SJCRH30 (cell line): ENCODE data around the gene MIGA2. TPM values are rescaled to one million over a fixed set of nuclear protein-coding genes. Genes with fewer than 3 reads are reported as not detected.

Experiments
- DNase-seq, 2 experiments: peaks; one replicate each; pipeline ENCODE4 v3.0.0-alpha.2; 2015 to 2020
- H3K27ac ChIP-seq: fragments of 250-450 bp; sonication (Bioruptor Pico); 2 replicates; pipeline ENCODE4 v1.5.1; 2020; ENCODE audit warnings: mild to moderate bottlenecking, moderate library complexity
- H3K27me3 ChIP-seq: fragments of 250-450 bp; sonication (Bioruptor Pico); 2 replicates; pipeline ENCODE4 v1.5.1; 2020; ENCODE audit warnings: mild to moderate bottlenecking, moderate library complexity
- H3K36me3 ChIP-seq: fragments of 250-450 bp; sonication (Bioruptor Pico); 2 replicates; pipeline ENCODE4 v1.5.1; 2020; ENCODE audit warnings: mild to moderate bottlenecking, moderate library complexity
- H3K4me1 ChIP-seq: fragments of 250-450 bp; sonication (Bioruptor Pico); 2 replicates; pipeline ENCODE4 v1.5.1; 2020; ENCODE audit warnings: mild to moderate bottlenecking, moderate library complexity
- H3K4me3 ChIP-seq: fragments of 250-450 bp; sonication (Bioruptor Pico); 2 replicates; pipeline ENCODE4 v1.5.1; 2020; ENCODE audit warnings: mild to moderate bottlenecking, moderate library complexity
- H3K9me3 ChIP-seq: fragments of 250-450 bp; sonication (Bioruptor Pico); replicated peaks from 2 replicates; pipeline ENCODE4 v1.5.1; 2020; ENCODE audit warnings: mild to moderate bottlenecking, moderate library complexity
- total RNA-seq: library from RNA; depleted of rRNA; stranded (reverse); fragments of >200 nt; shearing (Covaris generic); gene quantifications from 2 replicates; pipeline ENCODE4 v1.2.3, GENCODE V29; 2014

Gene MIGA2
- total RNA-seq, 1 experiment from 2014 or later: 32.5 TPM

GRCh38 chr9:129081388-129081904, 45.0 kb downstream of the MIGA2 start:
- Histone ChIP-seq H3K9me3 (no peaks in the 10 kb centered on the region), H3K4me3 (peak overlapping the region; percentile 85), H3K36me3 (peaks cover 16% of the 10 kb centered on the region), H3K4me1 (0 out of 2 replicates have a peak, but pooled peaks cover 3% of the 10 kb centered on the region), H3K27ac (peak overlapping the region; percentile 55), H3K27me3 (no peaks in the 10 kb centered on the region)
- DNase-seq: no peak

DNA sequence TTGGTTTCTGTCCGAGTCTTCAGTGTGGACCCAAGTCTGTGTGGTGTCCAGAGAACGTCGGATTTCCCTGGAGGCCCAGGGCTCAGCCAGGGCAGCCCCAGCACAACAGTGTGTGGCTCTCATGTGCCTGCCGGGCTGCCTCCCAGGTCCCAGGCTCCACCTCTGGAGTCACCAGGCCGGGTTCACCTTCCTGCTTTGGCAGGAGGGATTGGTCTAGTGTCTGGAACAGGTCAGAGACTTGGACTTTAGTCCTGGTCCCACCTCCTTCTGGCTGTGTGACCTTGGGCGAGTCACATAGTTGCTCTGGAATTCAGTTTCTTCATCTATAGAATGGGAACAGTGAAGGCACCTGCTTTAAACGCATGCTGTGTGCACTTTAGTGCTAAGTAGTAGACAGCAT, 47.7 kb downstream of the MIGA2 start:
- Histone ChIP-seq H3K4me1 (0 out of 2 replicates have a peak, but pooled peaks cover 3% of the 10 kb centered on the region), H3K27ac (no peak overlapping the region), H3K9me3 (no peaks in the 10 kb centered on the region), H3K27me3 (no peaks in the 10 kb centered on the region), H3K36me3 (peaks cover 24% of the 10 kb centered on the region), H3K4me3 (no peak overlapping the region)
- no peak for DNase-seq

DNA sequence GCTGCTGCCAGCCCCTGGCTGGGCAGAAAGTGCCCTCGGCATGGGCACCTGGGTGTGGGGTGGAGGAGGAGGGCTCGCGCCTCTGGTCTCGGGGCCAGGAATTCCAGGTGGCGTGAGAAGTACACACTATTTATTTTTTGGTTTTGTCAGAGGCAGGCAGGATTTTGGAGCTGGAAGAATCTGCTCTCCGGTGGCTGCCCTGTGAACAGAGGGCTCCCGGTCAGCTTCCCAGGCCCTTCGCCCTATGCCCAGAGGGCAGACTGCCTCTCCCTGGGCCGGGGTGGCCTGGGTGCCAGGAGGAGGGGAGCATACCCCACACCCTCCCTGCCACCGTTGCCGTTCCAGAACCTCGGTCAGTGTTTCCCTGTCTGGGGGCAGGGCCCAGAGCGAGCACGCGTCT, 52.8 kb downstream of the MIGA2 start:
- Histone ChIP-seq H3K36me3 (peaks cover 24% of the 10 kb centered on the region), H3K27ac (no peak overlapping the region), H3K9me3 (no peaks in the 10 kb centered on the region), H3K27me3 (no peaks in the 10 kb centered on the region), H3K4me3 (no peak overlapping the region), H3K4me1 (no peaks in the 10 kb centered on the region)
- no peak for DNase-seq

- no peaks in the 10 kb centered on the region for H3K27me3 ChIP-seq
- no peak overlapping the region for H3K27ac ChIP-seq
- DNase-seq: no peak
- H3K4me1 ChIP-seq: no peaks in the 10 kb centered on the region
- H3K9me3 ChIP-seq: no peaks in the 10 kb centered on the region
- H3K36me3 ChIP-seq: peaks cover under 1% of the 10 kb centered on the region
- no peak overlapping the region for H3K4me3 ChIP-seq
These were observed 57.4 kb downstream of the MIGA2 start for GRCh38 chr9:129093602-129094386.

GRCh38 chr9:129094387-129095169, 58.2 kb downstream of the MIGA2 start:
- Histone ChIP-seq H3K27me3 (no peaks in the 10 kb centered on the region), H3K27ac (no peak overlapping the region), H3K4me3 (no peak overlapping the region), H3K36me3 (no peaks in the 10 kb centered on the region; the same call in 1 of the 2 replicates), H3K4me1 (no peaks in the 10 kb centered on the region), H3K9me3 (no peaks in the 10 kb centered on the region)
- DNase-seq: no peak

DNA sequence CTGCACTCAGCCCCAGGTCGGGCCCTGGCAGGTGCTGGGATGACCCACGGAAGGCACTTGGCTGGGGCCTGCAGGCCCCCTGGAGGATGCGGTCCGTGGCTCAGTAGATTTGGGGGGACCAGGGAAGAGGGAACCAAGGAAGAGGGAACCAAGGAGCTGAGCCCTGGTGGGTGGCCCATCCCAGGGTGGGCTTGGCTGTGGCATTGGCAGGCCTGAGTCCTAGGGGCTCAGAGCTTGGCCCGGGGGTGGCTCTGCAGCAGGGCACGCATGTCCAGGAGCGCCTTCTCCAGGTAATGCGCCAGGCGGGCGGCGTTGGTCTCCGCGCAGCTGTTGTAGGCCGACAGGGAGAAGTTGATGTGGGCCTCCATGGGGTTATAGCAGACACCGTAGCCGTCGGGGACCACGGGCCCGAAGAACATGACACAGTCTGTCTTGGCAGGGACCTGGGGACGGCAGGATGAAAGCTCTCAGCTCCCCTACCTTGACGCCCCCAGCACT, 58.8 kb downstream of the MIGA2 start:
- DNase-seq: no peak
- Histone ChIP-seq H3K27ac (no peak overlapping the region), H3K36me3 (no peaks in the 10 kb centered on the region), H3K4me3 (no peak overlapping the region), H3K27me3 (no peaks in the 10 kb centered on the region), H3K9me3 (no peaks in the 10 kb centered on the region), H3K4me1 (no peaks in the 10 kb centered on the region)

DNA sequence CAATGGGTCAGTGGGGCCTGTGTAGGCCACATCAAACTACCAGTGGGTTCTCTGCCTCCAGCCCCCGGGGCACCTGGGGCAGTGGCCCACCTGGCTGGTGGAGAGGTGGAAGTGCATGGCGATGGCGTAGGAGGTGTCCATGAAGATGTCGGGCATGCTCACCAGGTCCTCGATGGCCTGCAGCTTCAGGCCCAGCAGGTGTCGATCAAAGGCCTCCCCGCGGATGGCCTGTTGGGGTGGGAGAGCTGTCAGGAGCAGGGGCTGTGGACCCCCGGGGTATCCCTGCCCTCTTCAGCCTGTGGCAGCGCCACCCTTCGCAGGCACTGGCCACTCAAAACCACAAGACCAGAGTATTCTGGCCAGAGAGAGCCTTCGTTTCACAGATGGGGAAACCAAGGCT, 59.5 kb downstream of the MIGA2 start:
- Histone ChIP-seq H3K4me3 (no peak overlapping the region), H3K27me3 (no peaks in the 10 kb centered on the region), H3K36me3 (no peaks in the 10 kb centered on the region), H3K4me1 (no peaks in the 10 kb centered on the region), H3K9me3 (no peaks in the 10 kb centered on the region), H3K27ac (no peak overlapping the region)
- no peak for DNase-seq

GRCh38 chr9:129097671-129098306, 61.4 kb downstream of the MIGA2 start:
- Histone ChIP-seq H3K4me1 (peaks cover 2% of the 10 kb centered on the region), H3K27me3 (no peaks in the 10 kb centered on the region), H3K36me3 (no peaks in the 10 kb centered on the region), H3K27ac (no peak overlapping the region), H3K4me3 (no peak overlapping the region), H3K9me3 (no peaks in the 10 kb centered on the region)
- DNase-seq: no peak

- no peak for DNase-seq
- Histone ChIP-seq H3K27me3 (no peaks in the 10 kb centered on the region), H3K4me1 (peaks cover 4% of the 10 kb centered on the region), H3K27ac (no peak overlapping the region), H3K4me3 (no peak overlapping the region), H3K36me3 (no peaks in the 10 kb centered on the region), H3K9me3 (no peaks in the 10 kb centered on the region)
These were observed 61.9 kb downstream of the MIGA2 start for GRCh38 chr9:129098328-129098727.

DNA sequence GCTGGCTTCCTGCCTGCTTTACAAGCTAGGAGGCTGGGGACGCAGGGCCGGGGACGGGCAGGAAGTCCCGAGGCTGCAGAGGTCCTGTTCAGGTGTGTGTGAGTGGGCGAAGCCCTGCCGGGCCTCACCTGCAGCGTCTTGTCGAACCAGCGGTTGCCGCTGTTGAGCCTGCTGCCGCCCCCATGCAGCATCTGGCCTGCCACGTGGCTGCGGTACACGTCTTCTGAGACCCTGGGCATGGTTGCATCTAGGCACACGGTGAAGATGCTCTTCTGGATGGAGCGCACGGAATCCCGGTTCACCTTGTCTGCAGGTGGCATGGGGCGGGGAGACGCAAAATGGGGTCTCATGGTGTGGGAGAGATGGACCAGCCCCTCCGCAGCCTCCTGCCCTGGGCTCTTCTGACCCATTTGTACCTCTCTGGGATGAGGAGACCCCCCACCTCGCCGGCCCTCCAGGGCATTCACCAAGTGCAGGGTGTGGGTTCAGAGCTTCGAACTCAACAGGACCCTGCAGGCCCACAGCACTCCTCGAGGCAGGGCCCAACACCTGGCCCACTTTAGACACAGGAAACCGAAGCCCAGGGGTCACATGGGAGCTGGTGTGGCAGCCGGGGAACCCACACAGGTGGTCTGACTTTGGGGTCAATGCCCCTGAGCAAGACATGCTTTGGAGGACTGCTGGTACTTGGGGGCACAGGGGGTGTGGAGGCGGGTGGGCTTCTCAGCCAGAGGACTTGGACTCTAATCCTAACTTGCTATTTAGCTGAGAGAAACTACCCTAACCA, 64.2 kb downstream of the MIGA2 start:
- H3K27ac ChIP-seq: no peak overlapping the region
- H3K4me1 ChIP-seq: peaks cover 4% of the 10 kb centered on the region
- no peak for DNase-seq
- no peaks in the 10 kb centered on the region for H3K9me3 ChIP-seq
- no peaks in the 10 kb centered on the region for H3K27me3 ChIP-seq
- no peak overlapping the region for H3K4me3 ChIP-seq
- H3K36me3 ChIP-seq: no peaks in the 10 kb centered on the region

GRCh38 chr9:129101279-129101678, 64.9 kb downstream of the MIGA2 start:
- DNase-seq: no peak
- Histone ChIP-seq H3K36me3 (no peaks in the 10 kb centered on the region), H3K4me1 (peaks cover 4% of the 10 kb centered on the region), H3K27ac (no peak overlapping the region), H3K27me3 (no peaks in the 10 kb centered on the region), H3K9me3 (no peaks in the 10 kb centered on the region), H3K4me3 (no peak overlapping the region)

DNA sequence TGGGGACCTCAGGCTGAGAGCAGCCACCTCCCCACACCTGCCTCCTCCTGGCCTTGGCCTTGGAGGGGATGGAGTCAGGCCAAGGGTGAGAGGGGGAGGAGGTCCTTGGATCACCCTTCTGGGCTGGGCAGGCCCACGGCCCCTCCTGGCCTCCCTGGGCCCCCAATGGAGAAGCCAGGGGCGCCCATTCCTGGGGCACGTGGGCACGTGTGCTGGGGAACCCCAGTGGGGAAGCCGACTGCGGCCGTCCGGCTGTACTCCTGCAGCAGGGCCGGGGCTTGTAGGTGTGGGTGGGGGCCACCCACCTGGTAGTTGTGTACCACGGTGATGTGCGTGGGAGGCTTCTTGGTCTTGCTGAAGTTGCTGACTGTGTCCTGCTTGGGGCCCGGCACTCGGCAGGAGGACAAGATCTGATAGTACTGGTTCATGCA, 65.7 kb downstream of the MIGA2 start:
- Histone ChIP-seq H3K4me1 (peaks cover 4% of the 10 kb centered on the region), H3K27ac (no peak overlapping the region), H3K9me3 (no peaks in the 10 kb centered on the region), H3K27me3 (no peaks in the 10 kb centered on the region), H3K36me3 (no peaks in the 10 kb centered on the region), H3K4me3 (no peak overlapping the region)
- DNase-seq: no peak

GRCh38 chr9:129102791-129103594, 66.6 kb downstream of the MIGA2 start:
- Histone ChIP-seq H3K4me3 (no peak overlapping the region), H3K4me1 (peaks cover 4% of the 10 kb centered on the region), H3K27ac (no peak overlapping the region), H3K9me3 (no peaks in the 10 kb centered on the region), H3K27me3 (no peaks in the 10 kb centered on the region), H3K36me3 (no peaks in the 10 kb centered on the region)
- DNase-seq: peak; percentile 78 to 83
